K562 (cell line): Measurements from ENCODE around the gene ATP6V0E2. TPM values are rescaled to one million over a fixed set of nuclear protein-coding genes. Genes with fewer than 3 reads are reported as not detected.

Source experiments
- ATAC-seq: fragments of 200-7000 bp; cut with Tn5 transposase; 3 replicates; pipeline ENCODE4 v1.9.1; 2020; ENCODE audit warnings: moderate library complexity
- BruUV-seq: library from RNA; stranded (reverse); fragments of 400-500 nt; replicated peaks from 2 replicates; lab custom pipeline; 2021; lab: Mats Ljungman, UMichigan
- CTCF ChIA-PET: fragments of 300-600 bp; formaldehyde crosslinking; extraction: SDS; loops from one replicate; lab custom pipeline; 2021; ENCODE audit warnings: low intra/inter-chr PET ratio; lab: Yijun Ruan, JAX
- POLR2A ChIA-PET: fragments of 300-600, 350-650 bp; sonication (Branson Sonifier 250); formaldehyde crosslinking; extraction: SDS; loops from one replicate; lab custom pipeline; 2021; ENCODE audit warnings: antibody characterized with exemption, inconsistent platforms; lab: Yijun Ruan, JAX
- DNase-seq, 4 experiments: peaks; one replicate each; pipeline versions ENCODE4 v3.0.0 to v3.0.0-alpha.2; 2011 to 2018; ENCODE audit warnings: low spot score in 3 of 4, mixed read lengths in 3 of 4; ENCODE audit errors: extremely low read depth in 1 of 4
- FAIRE-seq: peaks from 2 replicates; lab custom pipeline; 2011; peaks lifted over from hg19 to GRCh38; lab: Jason Lieb, UNC
- H2AFZ ChIP-seq: 2 replicates; pipeline ENCODE4 v1.6.0; 2011; ENCODE audit warnings: low read depth, low read length, control low read depth, inconsistent platforms
- H3K27ac ChIP-seq: fragments of 200-600 bp; 3 replicates; pipeline ENCODE4 v1.8.0; 2011; ENCODE audit warnings: low read depth, mild to moderate bottlenecking, control low read depth, inconsistent platforms, low read length, moderate library complexity, mixed read lengths; ENCODE audit errors: extremely low read depth
- H3K27me3 ChIP-seq, 2 experiments: fragments of 300-600 bp in 1 of 2; 2 replicates in 1 of 2; 3 replicates in 1 of 2; pipeline versions ENCODE4 v1.6.0 to v1.8.0; 2011; ENCODE audit warnings: inconsistent platforms in 2 of 2, low read length in 2 of 2, mild to moderate bottlenecking in 1 of 2, mixed read lengths in 1 of 2, moderate library complexity in 1 of 2; ENCODE audit not compliant: control insufficient read depth in 2 of 2, insufficient read depth in 2 of 2
- H3K36me3 ChIP-seq: fragments of 300-600 bp; 3 replicates; pipeline ENCODE4 v1.8.0; 2011; ENCODE audit warnings: mild to moderate bottlenecking, low read length, inconsistent platforms; ENCODE audit not compliant: control insufficient read depth, insufficient read depth
- H3K4me1 ChIP-seq, 2 experiments: fragments of 200-600 bp in 1 of 2; replicated peaks in 1 of 2; 2 replicates in 1 of 2; 3 replicates in 1 of 2; pipeline versions ENCODE4 v1.5.1 to v1.8.0; 2011; ENCODE audit warnings: inconsistent platforms in 2 of 2, low read length in 2 of 2, mild to moderate bottlenecking in 1 of 2, mixed read lengths in 1 of 2, moderate library complexity in 1 of 2; ENCODE audit not compliant: control insufficient read depth in 2 of 2, insufficient read depth in 2 of 2
- H3K4me2 ChIP-seq: 2 replicates; pipeline ENCODE4 v1.6.1; 2011; ENCODE audit warnings: low read length, control low read depth, inconsistent platforms, mixed read lengths; ENCODE audit not compliant: insufficient read depth
- H3K4me3 ChIP-seq: fragments of 200-600 bp; sonication (generic), shearing (Covaris generic); 2 replicates; pipeline ENCODE4 v1.5.1; 2016; ENCODE audit warnings: control low read depth, inconsistent platforms
- H3K79me2 ChIP-seq: fragments of 200-600 bp; 3 replicates; pipeline ENCODE4 v1.8.0; 2011; ENCODE audit warnings: low read length, inconsistent platforms; ENCODE audit not compliant: control insufficient read depth, insufficient read depth
- H3K9ac ChIP-seq, 2 experiments: 2 replicates each; pipeline versions ENCODE4 v1.6.0 to v1.6.1; 2011; ENCODE audit warnings: low read depth in 2 of 2, low read length in 2 of 2, control low read depth in 1 of 2, inconsistent platforms in 1 of 2, mild to moderate bottlenecking in 1 of 2, mixed read lengths in 1 of 2; ENCODE audit not compliant: insufficient read depth in 1 of 2
- H3K9me1 ChIP-seq: one replicate; pipeline ENCODE4 v1.6.0; 2011; ENCODE audit warnings: inconsistent platforms, mild to moderate bottlenecking, low read length, moderate library complexity; ENCODE audit not compliant: control insufficient read depth, insufficient read depth
- H3K9me3 ChIP-seq: replicated peaks from 2 replicates; pipeline ENCODE4 v1.5.1; 2011; ENCODE audit warnings: low read depth, low read length, inconsistent platforms; ENCODE audit not compliant: control insufficient read depth, insufficient read depth
- H4K20me1 ChIP-seq: replicated peaks from 2 replicates; pipeline ENCODE4 v1.6.1; 2011; ENCODE audit warnings: low read length, inconsistent platforms, mixed read lengths; ENCODE audit not compliant: control insufficient read depth, insufficient read depth
- E2F3 ChIP-seq: fragments of 250-450 bp; sonication (Bioruptor Pico); IDR thresholded peaks from 2 replicates; pipeline ENCODE4 v1.4.0; 2020; ENCODE audit warnings: mild to moderate bottlenecking
- EGR1 ChIP-seq: fragments of 450-650 bp; conservative IDR thresholded peaks from 2 replicates; pipeline ENCODE4 v1.6.1; 2017; ENCODE audit warnings: mild to moderate bottlenecking
- ETV6 ChIP-seq, 3 experiments: fragments of 150-350 bp in 1 of 3; sonication (generic) in 1 of 3; formaldehyde crosslinking in 1 of 3; IDR thresholded peaks; 2 replicates each; pipeline versions ENCODE4 v1.6.1 to v1.8.0; 2014 to 2022; ENCODE audit warnings: borderline replicate concordance in 2 of 3, low read depth in 2 of 3, antibody characterized with exemption in 1 of 3, low read length in 1 of 3, mild to moderate bottlenecking in 1 of 3, missing genetic modification reagents in 1 of 3
- JUN ChIP-seq, 2 experiments: sonication (generic) in 1 of 2; formaldehyde crosslinking in 1 of 2; IDR thresholded peaks; 2 replicates each; pipeline versions ENCODE4 v1.6.1 to v1.8.0; 2012 to 2022; ENCODE audit warnings: borderline replicate concordance in 2 of 2, mild to moderate bottlenecking in 2 of 2, improper control_type of control experiment in 1 of 2, low read depth in 1 of 2, low read length in 1 of 2, missing genetic modification reagents in 1 of 2
- KDM1A ChIP-seq, 2 experiments: fragments of 450-650 bp; IDR thresholded peaks; 2 replicates each; pipeline ENCODE4 v1.6.1; 2016; ENCODE audit warnings: mild to moderate bottlenecking in 2 of 2
- NFATC3 ChIP-seq: fragments of 450-650 bp; IDR thresholded peaks from 2 replicates; pipeline ENCODE4 v1.6.1; 2017; ENCODE audit warnings: mild to moderate bottlenecking
- RAD51 ChIP-seq: fragments of 450-650 bp; IDR thresholded peaks from 2 replicates; pipeline ENCODE4 v1.7.1; 2016; ENCODE audit warnings: low read depth, mild to moderate bottlenecking, borderline replicate concordance
- RBM25 ChIP-seq: fragments of 200-400 bp; formaldehyde crosslinking; IDR thresholded peaks from 2 replicates; pipeline ENCODE4 v1.6.1; 2018; ENCODE audit warnings: low read length, low read depth, moderate library complexity; ENCODE audit not compliant: severe bottlenecking
- RCOR1 ChIP-seq, 2 experiments: IDR thresholded peaks; 2 replicates each; pipeline ENCODE4 v1.6.1; 2012; ENCODE audit warnings: low read depth in 2 of 2, low read length in 2 of 2, borderline replicate concordance in 1 of 2, improper control_type of control experiment in 1 of 2
- SETDB1 ChIP-seq: IDR thresholded peaks from one replicate; pipeline ENCODE4 v1.6.1; 2012; ENCODE audit warnings: low read length, control low read depth, inconsistent platforms
- STAT5A ChIP-seq: IDR thresholded peaks from 2 replicates; pipeline ENCODE4 v1.6.1; 2012; ENCODE audit warnings: low read length, inconsistent platforms, borderline replicate concordance
- XRCC3 ChIP-seq: fragments of 450-650 bp; IDR thresholded peaks from 2 replicates; pipeline ENCODE4 v1.6.1; 2017; ENCODE audit warnings: mild to moderate bottlenecking, moderate library complexity
- YY1 ChIP-seq, 3 experiments: IDR thresholded peaks; 2 replicates each; pipeline ENCODE4 v1.6.1; 2011; ENCODE audit warnings: low read length in 2 of 3, mild to moderate bottlenecking in 2 of 3, moderate library complexity in 2 of 3, borderline replicate concordance in 1 of 3, control low read depth in 1 of 3, low read depth in 1 of 3; ENCODE audit not compliant: insufficient read depth in 3 of 3, insufficient replicate concordance in 2 of 3, control insufficient read depth in 1 of 3, insufficient read length in 1 of 3; ENCODE audit errors: extremely low read depth in 1 of 3
- ZBTB1 ChIP-seq: sonication (generic); formaldehyde crosslinking; IDR thresholded peaks from 2 replicates; pipeline ENCODE4 v1.8.1; 2023; ENCODE audit warnings: missing genetic modification reagents, low read depth, mild to moderate bottlenecking, borderline replicate concordance
- ZFP36 ChIP-seq: fragments of 150-350 bp; IDR thresholded peaks from 2 replicates; pipeline ENCODE4 v1.6.1; 2018; ENCODE audit warnings: low read length, low read depth; ENCODE audit not compliant: partially characterized antibody
- ZKSCAN8 ChIP-seq: fragments of 200-800 bp; sonication (Bioruptor generic); IDR thresholded peaks from 2 replicates; pipeline ENCODE4 v1.6.1; 2016; ENCODE audit warnings: missing genetic modification characterization, missing compliant biosample characterization
- ZNF324 ChIP-seq: fragments of 250-450 bp; sonication (Bioruptor Pico); IDR thresholded peaks from 2 replicates; pipeline ENCODE4 v1.4.0; 2020; ENCODE audit warnings: mild to moderate bottlenecking
- ZNF57 ChIP-seq: fragments of 450-650 bp; formaldehyde crosslinking; IDR thresholded peaks from 2 replicates; pipeline ENCODE4 v1.4.0; 2020; ENCODE audit warnings: mild to moderate bottlenecking, moderate library complexity
- ZNF707 ChIP-seq: fragments of 250-450 bp; sonication (Bioruptor Pico); conservative IDR thresholded peaks from 2 replicates; pipeline ENCODE4 v1.8.0; 2022; ENCODE audit warnings: inconsistent platforms, mild to moderate bottlenecking, moderate library complexity
- ZNF785 ChIP-seq: fragments of 250-450 bp; sonication (Bioruptor Pico); IDR thresholded peaks from 2 replicates; pipeline ENCODE4 v1.4.0; 2020; ENCODE audit warnings: mild to moderate bottlenecking
- whole genome bisulfite sequencing: fragments of 100-300 bp; shearing (Covaris generic); methylation state at CpG from one replicate; pipeline ENCODE4 v1.1.6; 2016; ENCODE audit warnings: low coverage, mixed read lengths; ENCODE audit not compliant: insufficient coverage; ENCODE audit errors: missing lambda C conversion rate; 5-methylcytosine and 5-hydroxymethylcytosine counted together
- in situ Hi-C: fragments of 300-500 bp; cut with MboI; formaldehyde crosslinking; loops from 4 replicates; pipeline ENCODE4 v1.15.0; 2018; ENCODE audit warnings: inconsistent platforms, mixed read lengths
- intact Hi-C: fragments of 100-400 bp; cut with micrococcal nuclease; formaldehyde crosslinking; loops from 2 replicates; pipeline ENCODE4 v1.14.2; 2022
- polyA plus RNA-seq, 8 experiments: library from polyadenylated mRNA; depleted of rRNA in 4 of 8; stranded (reverse) in 5 of 8; unstranded in 3 of 8; fragments of >200 nt; fragmentation: Nextera tagmentation in 2 of 8; fragmentation: Illumina TruSeq in 1 of 8; extraction: Ambion mirVana in 2 of 8; extraction: Trizol in 1 of 8; gene quantifications; 2 replicates each; pipeline versions ENCODE4 v1.2.1 to v1.2.3, GENCODE V29; 2011 to 2014; ENCODE audit warnings: inconsistent platforms in 1 of 8, missing spikeins in 1 of 8
- total RNA-seq, 7 experiments: library from RNA; depleted of rRNA in 6 of 7; stranded (reverse); fragments of >200 nt in 6 of 7; fragmentation: Illumina TruSeq in 2 of 7; extraction: Trizol in 2 of 7; gene quantifications; 2 replicates each; pipeline versions ENCODE4 v1.2.1 to v1.2.3, GENCODE V29; 2011 to 2021; ENCODE audit warnings: low replicate concordance in 1 of 7
- TF ChIP-seq, protein P1 (sequence below): fragments of 450-650 bp; formaldehyde crosslinking; IDR thresholded peaks from 2 replicates; pipeline ENCODE4 v1.4.0; 2022; ENCODE audit warnings: mild to moderate bottlenecking, moderate library complexity

The ATP6V0E2 gene
- total and polyA plus RNA-seq, 9 of the 15 experiments (the other 6 are each of a cell fraction or from before 2014, with no cell fraction given) = 0.55 to 18.5 (median 10.9) TPM

- TF ChIP-seq XRCC3 (no peak), EGR1 (0 out of 2 replicates have a peak, but pooled peaks have one; percentile 8), YY1 (IDR thresholded peaks at IDR 0.05; ENCODE audit: borderline replicate concordance in 1 of 3, control insufficient read depth in 1 of 3, extremely low read depth in 1 of 3, insufficient read depth in 3 of 3, insufficient read length in 1 of 3, insufficient replicate concordance in 2 of 3, low read depth in 1 of 3, low read length in 2 of 3) (no peak), ZNF324 (CRISPR knock-in tag) (no peak), STAT5A (no peak), RCOR1 (IDR thresholded peaks at IDR 0.05; ENCODE audit: borderline replicate concordance in 1 of 2, low read depth in 2 of 2, low read length in 2 of 2) (0 out of 4 replicates have a peak, but pooled peaks of 1 of the 2 experiments have one; percentile 17), ZNF785 (no peak)
Measured at GRCh38 chr7:149850007-149850594, 23.7 kb upstream of the ATP6V0E2 start (continued).

- H3K79me2 ChIP-seq = no peaks in the 10 kb centered on the region
- no peak overlapping the region for H3K4me3 ChIP-seq
- BruUV-seq = no TSS peak
- no peaks in the 10 kb centered on the region for H3K9me3 ChIP-seq
- POLR2A ChIA-PET = interaction anchor here (0.6 to 3.5 kb wide), 5 partner anchors 10 to 847 kb away, joined by 3 to 29 read pairs (median 5); partner anchors contain the start of gene ZNF862
- no peak overlapping the region for H3K4me2 ChIP-seq
- CTCF ChIA-PET = no interaction called here
- H3K9ac ChIP-seq = no peak overlapping the region
- in situ Hi-C loops (loop anchor here (25.0 kb wide), 1 partner anchor 187 kb away; no protein-coding TSS in a partner anchor), intact Hi-C loops (no loop called here)
- ATAC-seq (no peak), FAIRE-seq (no peak), DNase-seq (no peak)
- H3K27me3 ChIP-seq = peaks cover 48 to 57% of the 10 kb centered on the region in 2 experiments
- 1% methylated on average over 4 of the region's 4 CpGs for WGBS
- 0 out of 2 replicates have a peak, but pooled peaks cover 9% of the 10 kb centered on the region for H4K20me1 ChIP-seq
- peaks cover 11 to 17% of the 10 kb centered on the region in 2 experiments for H3K4me1 ChIP-seq
- no peaks in the 10 kb centered on the region for H3K9me1 ChIP-seq
- H2AFZ ChIP-seq = no peak overlapping the region
- H3K27ac ChIP-seq = no peak overlapping the region
- no peaks in the 10 kb centered on the region for H3K36me3 ChIP-seq
- TF ChIP-seq ZNF57 (CRISPR knock-in tag) (no peak), RBM25 (no peak), ZNF707 (CRISPR knock-in tag) (no peak), JUN (IDR thresholded peaks at IDR 0.05; ENCODE audit: borderline replicate concordance, low read depth, low read length) (no peak), JUN (CRISPR knock-in tag; IDR thresholded peaks at IDR 0.05; ENCODE audit: borderline replicate concordance) (no peak), ZKSCAN8 (no peak), ZFP36 (no peak), E2F3 (CRISPR knock-in tag) (no peak), ETV6 (IDR thresholded peaks at IDR 0.05; ENCODE audit: borderline replicate concordance in 1 of 2, low read depth in 2 of 2, low read length in 1 of 2) (no peak), ETV6 (CRISPR knock-in tag; IDR thresholded peaks at IDR 0.05; ENCODE audit: borderline replicate concordance) (no peak), KDM1A (IDR thresholded peaks at IDR 0.05) (no peak), RAD51 (no peak), ZBTB1 (CRISPR knock-in tag) (no peak), NFATC3 (no peak), SETDB1 (no peak)
- TF ChIP-seq, protein P1, sequence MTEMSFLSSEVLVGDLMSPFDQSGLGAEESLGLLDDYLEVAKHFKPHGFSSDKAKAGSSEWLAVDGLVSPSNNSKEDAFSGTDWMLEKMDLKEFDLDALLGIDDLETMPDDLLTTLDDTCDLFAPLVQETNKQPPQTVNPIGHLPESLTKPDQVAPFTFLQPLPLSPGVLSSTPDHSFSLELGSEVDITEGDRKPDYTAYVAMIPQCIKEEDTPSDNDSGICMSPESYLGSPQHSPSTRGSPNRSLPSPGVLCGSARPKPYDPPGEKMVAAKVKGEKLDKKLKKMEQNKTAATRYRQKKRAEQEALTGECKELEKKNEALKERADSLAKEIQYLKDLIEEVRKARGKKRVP (CRISPR knock-in tag) = no peak
Measured at GRCh38 chr7:149850716-149851115, 23.1 kb upstream of the ATP6V0E2 start.
